Nephron progenitor cell (in vitro differentiated cells): ENCODE data around the gene HAUS5.

Experiments used
- DNase-seq: peaks from one replicate; pipeline ENCODE4 v3.0.0; 2021
- H3K27ac Mint-ChIP-seq: 2 replicates; pipeline ENCODE4 v1.8.0; 2021; ENCODE audit warnings: mild to moderate bottlenecking, moderate library complexity, mixed read lengths
- H3K27me3 Mint-ChIP-seq: 2 replicates; pipeline ENCODE4 v1.8.0; 2021; ENCODE audit warnings: mild to moderate bottlenecking, low read depth, mixed read lengths; ENCODE audit not compliant: poor library complexity
- H3K36me3 Mint-ChIP-seq: 2 replicates; pipeline ENCODE4 v1.8.0; 2021; ENCODE audit warnings: low read depth, mixed read lengths
- H3K4me1 Mint-ChIP-seq: 2 replicates; pipeline ENCODE4 v1.8.0; 2021; ENCODE audit warnings: mixed read lengths
- H3K4me3 Mint-ChIP-seq: 2 replicates; pipeline ENCODE4 v1.8.0; 2021; ENCODE audit warnings: mild to moderate bottlenecking, moderate library complexity, mixed read lengths
- H3K9me3 Mint-ChIP-seq: 2 replicates; pipeline ENCODE4 v1.8.0; 2021; ENCODE audit warnings: mild to moderate bottlenecking, moderate library complexity, mixed read lengths
- CTCF ChIP-seq: fragments of 200-600 bp; sonication (generic); IDR thresholded peaks from 2 replicates; pipeline ENCODE4 v1.5.0; 2021; ENCODE audit warnings: antibody characterized with exemption

HAUS5 gene

GRCh38 chr19:35622750-35623149 lies 10.2 kb downstream of the HAUS5 start:
- H3K36me3 Mint-ChIP-seq = peaks cover 11% of the 10 kb centered on the region
- H3K27ac Mint-ChIP-seq = peak overlapping the region; percentile 92
- no peak overlapping the region for H3K4me3 Mint-ChIP-seq
- H3K9me3 Mint-ChIP-seq = no peaks in the 10 kb centered on the region
- H3K4me1 Mint-ChIP-seq = no peaks in the 10 kb centered on the region
- no peak for DNase-seq
- peaks cover 2% of the 10 kb centered on the region for H3K27me3 Mint-ChIP-seq
- TF ChIP-seq CTCF = no peak

- Mint-ChIP-seq H3K36me3 (peaks cover 11% of the 10 kb centered on the region), H3K27me3 (peaks cover 2% of the 10 kb centered on the region), H3K9me3 (no peaks in the 10 kb centered on the region), H3K4me3 (no peak overlapping the region), H3K4me1 (peaks cover 7% of the 10 kb centered on the region), H3K27ac (peak overlapping the region; percentile 92)
- no peak for TF ChIP-seq CTCF
- DNase-seq = no peak
These were observed 10.9 kb downstream of the HAUS5 start for GRCh38 chr19:35623327-35624010.

- H3K27me3 Mint-ChIP-seq = peaks cover 5% of the 10 kb centered on the region
- peak overlapping the region; percentile 97 for H3K4me3 Mint-ChIP-seq
- peaks cover 19% of the 10 kb centered on the region for H3K4me1 Mint-ChIP-seq
- no peak for TF ChIP-seq CTCF
- H3K36me3 Mint-ChIP-seq = peaks cover 26% of the 10 kb centered on the region
- peak overlapping the region; percentile 98 for H3K27ac Mint-ChIP-seq
- H3K9me3 Mint-ChIP-seq = no peaks in the 10 kb centered on the region
- DNase-seq = no peak
These were observed 15.7 kb downstream of the HAUS5 start for GRCh38 chr19:35628264-35628564.

GRCh38 chr19:35628565-35629331 lies 16.2 kb downstream of the HAUS5 start, which contains the start of gene RBM42:
RBM42 (plus strand) TSS chr19:35629036; CDS start chr19:35629154, 118 bp downstream.
- H3K36me3 Mint-ChIP-seq = peaks cover 29% of the 10 kb centered on the region
- peak; percentile 98 for DNase-seq
- H3K27ac Mint-ChIP-seq = peak within 1 kb of the TSS; percentile 98
- H3K4me3 Mint-ChIP-seq = peak within 1 kb of the TSS; percentile 97
- no peak for TF ChIP-seq CTCF
- H3K27me3 Mint-ChIP-seq = peaks cover 4% of the 10 kb centered on the region
- H3K4me1 Mint-ChIP-seq = peaks cover 19% of the 10 kb centered on the region
- H3K9me3 Mint-ChIP-seq = no peaks in the 10 kb centered on the region

GRCh38 chr19:35629332-35629633 lies 16.7 kb downstream of the HAUS5 start:
- no peak for DNase-seq
- no peak for TF ChIP-seq CTCF
- peak overlapping the region; percentile 97 for H3K4me3 Mint-ChIP-seq
- H3K36me3 Mint-ChIP-seq = peaks cover 29% of the 10 kb centered on the region
- H3K9me3 Mint-ChIP-seq = no peaks in the 10 kb centered on the region
- peaks cover 4% of the 10 kb centered on the region for H3K27me3 Mint-ChIP-seq
- peak overlapping the region; percentile 98 for H3K27ac Mint-ChIP-seq
- H3K4me1 Mint-ChIP-seq = peaks cover 19% of the 10 kb centered on the region
